ENCODE results near the gene KCNQ1. TPM values are rescaled to one million over a fixed set of nuclear protein-coding genes. Genes with fewer than 3 reads are reported as not detected.

Gene KCNQ1
- total RNA-seq, 2 experiments from 2014 or later: 10.7 to 10.8 TPM

DNA sequence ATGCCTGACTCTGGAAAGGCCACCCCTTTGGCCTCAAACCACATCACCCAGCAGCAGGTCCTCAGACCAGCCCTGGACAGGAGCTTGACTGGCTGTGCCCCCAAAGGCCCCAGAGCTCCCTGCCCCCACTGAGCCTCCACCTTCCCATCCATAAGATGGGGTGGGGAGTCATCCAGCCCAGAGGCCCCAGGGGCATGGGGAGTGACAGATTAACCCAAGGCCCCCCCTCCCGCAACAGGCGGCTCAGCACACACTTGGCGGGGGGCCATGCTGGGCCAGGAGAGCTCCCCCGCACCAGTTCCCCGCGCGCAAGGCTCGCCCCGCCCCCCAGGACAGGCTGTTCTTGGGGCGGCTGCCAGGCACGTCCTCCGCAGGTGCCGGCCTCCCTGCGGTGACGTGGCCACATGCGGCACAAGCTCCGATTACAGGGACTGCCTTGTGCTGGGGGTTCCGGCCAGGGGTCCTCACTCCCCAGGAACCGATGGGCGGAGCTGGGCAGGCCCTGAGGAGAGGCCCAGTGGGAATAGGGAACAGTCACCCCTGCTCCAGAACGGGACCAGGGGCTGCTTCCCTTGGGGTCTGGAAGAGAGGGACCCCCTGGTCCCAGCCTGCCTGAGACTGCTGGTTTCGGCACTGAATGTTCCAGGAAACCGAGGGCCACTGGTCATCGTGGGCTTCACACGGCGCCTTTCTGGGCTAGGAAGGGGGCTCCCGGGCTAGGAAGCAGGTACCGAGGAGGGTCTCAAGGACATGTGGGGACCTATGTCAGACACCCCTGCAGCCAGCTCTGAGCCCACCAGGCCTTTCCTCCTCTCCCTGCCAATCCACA lies 445.9 kb downstream of the KCNQ1 start:
- ChIA-PET CTCF (interaction anchor here (1.2 to 13.2 kb wide), 6 partner anchors 8 to 470 kb away, joined by 3 to 532 read pairs (median 16); a partner anchor contains a TSS), POLR2A (no interaction called here)
- Mint-ChIP-seq H3K27me3 (no peaks in the 10 kb centered on the region), H3K36me3 (no peaks in the 10 kb centered on the region), H3K4me1 (ENCODE audit: low read depth) (peaks cover 13% of the 10 kb centered on the region), H3K4me3 (no peak overlapping the region), H3K9me3 (no peaks in the 10 kb centered on the region), H3K27ac (no peak overlapping the region)
- intact Hi-C loops (cut with micrococcal nuclease): no loop called here
- DNase-seq: no peak

- intact Hi-C loops (cut with micrococcal nuclease): loop anchor here (1.0 to 2.0 kb wide), 3 partner anchors 39 to 463 kb away; no protein-coding TSS in a partner anchor
- CTCF ChIA-PET: interaction anchor here (0.6 to 13.2 kb wide), 28 partner anchors 8 to 588 kb away, joined by 3 to 532 read pairs (median 4); partner anchors contain the start of genes KCNQ1OT1 and PHLDA2
Measured at GRCh38 chr11:2891326-2892214, 446.8 kb downstream of the KCNQ1 start.

DNA sequence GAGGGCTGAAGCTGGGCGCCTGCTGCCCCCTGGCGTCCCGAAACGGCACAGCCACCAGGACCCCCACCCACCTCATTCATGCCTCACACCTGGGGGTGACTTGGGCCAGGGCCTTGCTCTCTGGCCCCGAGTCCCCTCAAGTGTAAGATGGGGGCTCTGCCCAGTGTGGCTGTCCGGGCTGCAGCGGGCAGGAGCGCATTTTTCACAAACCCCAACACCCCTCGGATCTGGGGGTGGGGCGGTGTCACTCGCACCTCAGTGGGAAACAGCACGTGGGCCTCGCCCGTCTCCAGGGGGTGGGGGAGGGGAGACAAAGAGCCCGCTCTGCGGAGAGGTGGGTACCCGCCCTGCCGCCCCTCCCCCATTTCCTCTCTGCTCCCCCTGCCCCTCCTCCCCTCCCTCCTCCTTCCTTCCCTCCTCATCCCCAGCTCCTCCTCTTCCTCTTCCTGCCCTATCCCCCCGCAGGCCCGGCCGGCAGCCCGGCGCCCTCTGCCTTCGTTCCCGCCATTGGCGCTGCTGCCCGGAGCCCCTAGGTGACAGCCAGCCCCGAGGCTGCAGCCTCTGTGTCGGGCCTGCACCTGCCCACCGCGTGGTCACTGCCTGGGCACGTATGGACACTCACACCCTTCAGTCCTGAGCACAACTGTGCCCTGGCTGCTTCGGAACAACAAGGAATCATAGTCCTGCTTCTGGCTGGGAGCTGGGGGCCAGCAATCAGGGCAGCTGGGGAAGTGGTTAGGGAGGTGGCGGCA lies 447.6 kb downstream of the KCNQ1 start:
- ChIA-PET CTCF (interaction anchor here (0.6 to 13.2 kb wide), 37 partner anchors 9 to 588 kb away, joined by 3 to 532 read pairs (median 4); partner anchors contain the start of genes KCNQ1OT1 and PHLDA2), POLR2A (interaction anchor here (0.6 to 1.8 kb wide), 6 partner anchors 11 to 515 kb away, joined by 3 to 9 read pairs (median 4); partner anchors contain the start of genes KCNQ1OT1 and PHLDA2)
- Mint-ChIP-seq H3K4me1 (ENCODE audit: low read depth) (peaks cover 10% of the 10 kb centered on the region), H3K36me3 (no peaks in the 10 kb centered on the region), H3K9me3 (no peaks in the 10 kb centered on the region), H3K27ac (peak overlapping the region; percentile 84), H3K4me3 (peak overlapping the region; percentile 80), H3K27me3 (no peaks in the 10 kb centered on the region)
- DNase-seq: peak; percentile 80
- intact Hi-C loops (cut with micrococcal nuclease): loop anchor here (1.0 to 2.0 kb wide), 3 partner anchors 38 to 464 kb away; no protein-coding TSS in a partner anchor

More at GRCh38 chr11:2891326-2892214, 446.8 kb downstream of the KCNQ1 start:
- no peak for DNase-seq
- POLR2A ChIA-PET: interaction anchor here (0.9 to 1.8 kb wide), 3 partner anchors 97 to 514 kb away, joined by 3 to 9 read pairs (median 5); no protein-coding TSS in a partner anchor
- no peaks in the 10 kb centered on the region for H3K36me3 Mint-ChIP-seq
- H3K4me3 Mint-ChIP-seq: peak overlapping the region; percentile 80
- H3K27me3 Mint-ChIP-seq: no peaks in the 10 kb centered on the region
- no peaks in the 10 kb centered on the region for H3K9me3 Mint-ChIP-seq
- peaks cover 12% of the 10 kb centered on the region for H3K4me1 Mint-ChIP-seq (ENCODE audit: low read depth)
- peak overlapping the region; percentile 70 for H3K27ac Mint-ChIP-seq

DNA sequence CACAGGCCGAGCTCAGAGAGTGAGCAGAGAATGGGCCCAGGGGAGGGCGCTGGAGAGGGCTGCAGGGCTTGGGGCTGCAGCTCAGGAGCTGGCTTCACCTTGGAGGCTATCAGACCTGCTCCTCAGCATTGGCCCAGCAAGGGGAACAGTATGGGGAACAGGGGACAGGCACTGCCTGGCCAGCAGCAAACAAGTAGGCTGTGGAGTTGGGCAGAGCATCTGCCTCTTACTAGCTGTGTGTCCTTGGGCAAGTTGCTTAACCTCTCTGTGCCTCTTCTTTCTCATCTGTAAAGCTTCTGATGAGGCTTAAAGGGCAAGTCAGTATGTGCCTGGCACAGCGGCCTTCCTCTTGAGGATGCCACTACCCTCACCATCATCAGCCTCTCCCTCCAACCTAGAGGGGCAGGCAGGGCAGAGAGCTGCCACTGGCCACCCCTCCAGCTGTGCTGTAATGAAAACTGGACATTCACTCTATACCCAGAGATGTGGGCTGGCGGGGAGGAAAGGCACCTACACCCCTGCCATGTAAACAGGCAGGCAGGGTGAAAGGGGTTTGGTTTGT lies 448.2 kb downstream of the KCNQ1 start:
- Mint-ChIP-seq H3K27ac (peak overlapping the region; percentile 84), H3K27me3 (no peaks in the 10 kb centered on the region), H3K9me3 (no peaks in the 10 kb centered on the region), H3K4me1 (ENCODE audit: low read depth) (peaks cover 14% of the 10 kb centered on the region), H3K36me3 (no peaks in the 10 kb centered on the region), H3K4me3 (peak overlapping the region; percentile 80)
- ChIA-PET POLR2A (interaction anchor here (0.6 to 1.8 kb wide), 5 partner anchors 11 to 359 kb away, joined by 3 to 9 read pairs (median 5); partner anchors contain the start of genes KCNQ1OT1 and PHLDA2), CTCF (interaction anchor here (0.7 to 13.2 kb wide), 27 partner anchors 10 to 589 kb away, joined by 3 to 532 read pairs (median 4); partner anchors contain the start of gene PHLDA2)
- intact Hi-C loops (cut with micrococcal nuclease): loop anchor here (1.0 to 2.0 kb wide), 3 partner anchors 38 to 464 kb away; no protein-coding TSS in a partner anchor
- DNase-seq: peak; percentile 74

DNA sequence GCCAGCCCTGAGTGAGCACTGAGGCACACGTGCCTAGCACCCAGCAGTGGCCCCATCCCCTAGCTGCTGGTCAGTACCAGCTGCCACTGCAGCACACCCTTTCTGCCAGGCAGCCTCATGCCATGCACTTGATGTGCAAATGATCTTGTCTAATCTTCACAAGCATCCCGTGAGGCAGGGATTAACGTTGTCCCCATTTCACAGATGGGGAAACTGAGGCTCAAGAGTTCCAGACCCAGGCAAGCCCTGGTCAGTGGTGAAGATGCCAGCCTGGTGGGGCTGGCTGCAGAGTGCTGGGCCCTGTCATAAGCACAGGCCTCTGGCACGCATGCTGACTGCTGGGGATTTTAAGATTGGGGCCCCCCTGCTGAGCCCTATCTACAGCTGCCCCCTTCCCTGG lies 449.1 kb downstream of the KCNQ1 start:
- no peak for DNase-seq
- Mint-ChIP-seq H3K36me3 (no peaks in the 10 kb centered on the region), H3K4me3 (no peak overlapping the region), H3K27me3 (no peaks in the 10 kb centered on the region), H3K4me1 (ENCODE audit: low read depth) (peaks cover 23% of the 10 kb centered on the region), H3K27ac (no peak overlapping the region), H3K9me3 (no peaks in the 10 kb centered on the region)
- intact Hi-C loops (cut with micrococcal nuclease): loop anchor here (2.0 kb wide), 2 partner anchors 37 to 465 kb away; no protein-coding TSS in a partner anchor
- ChIA-PET CTCF (interaction anchor here (2.2 to 13.2 kb wide), 3 partner anchors 36 to 360 kb away, joined by 14 to 532 read pairs (median 49); partner anchors contain the start of gene PHLDA2), POLR2A (interaction anchor here (1.2 kb wide), 1 partner anchor 194 kb away, joined by 3 read pairs; the partner anchor contains the start of gene KCNQ1OT1)

- Mint-ChIP-seq H3K4me1 (ENCODE audit: low read depth) (peaks cover 36% of the 10 kb centered on the region), H3K9me3 (no peaks in the 10 kb centered on the region), H3K36me3 (no peaks in the 10 kb centered on the region), H3K27me3 (no peaks in the 10 kb centered on the region), H3K27ac (no peak overlapping the region), H3K4me3 (no peak overlapping the region)
- DNase-seq: no peak
- intact Hi-C loops (cut with micrococcal nuclease): no loop called here
- ChIA-PET POLR2A (no interaction called here), CTCF (interaction anchor here (0.8 to 1.7 kb wide), 4 partner anchors 8 to 364 kb away, joined by 3 to 8 read pairs (median 6); partner anchors contain the start of gene CDKN1C)
Measured at GRCh38 chr11:2896047-2896446, 451.2 kb downstream of the KCNQ1 start.

DNA sequence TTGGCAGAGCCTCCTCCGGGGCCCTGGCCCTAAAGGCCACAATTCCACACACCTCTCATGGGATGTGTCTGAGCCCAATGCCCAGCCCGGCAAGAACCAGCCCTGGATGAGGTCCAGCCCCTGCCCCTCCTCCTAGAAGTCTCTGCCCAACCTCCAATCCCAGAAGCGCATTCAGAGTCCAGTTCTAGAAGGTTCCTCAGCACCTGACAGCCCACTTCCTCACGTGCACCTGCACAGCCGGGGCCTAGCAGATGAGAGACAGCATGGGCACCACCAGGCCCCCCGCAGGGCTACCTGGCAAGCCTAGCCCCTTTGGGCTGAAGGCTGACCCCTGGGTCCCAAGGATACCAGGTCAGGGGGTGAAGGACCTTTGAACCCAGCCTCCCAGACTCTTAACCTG lies 452.2 kb downstream of the KCNQ1 start:
- no peak overlapping the region for H3K27ac Mint-ChIP-seq
- CTCF ChIA-PET: interaction anchor here (1.7 kb wide), 1 partner anchor 9 kb away, joined by 8 read pairs; no protein-coding TSS in a partner anchor

DNA sequence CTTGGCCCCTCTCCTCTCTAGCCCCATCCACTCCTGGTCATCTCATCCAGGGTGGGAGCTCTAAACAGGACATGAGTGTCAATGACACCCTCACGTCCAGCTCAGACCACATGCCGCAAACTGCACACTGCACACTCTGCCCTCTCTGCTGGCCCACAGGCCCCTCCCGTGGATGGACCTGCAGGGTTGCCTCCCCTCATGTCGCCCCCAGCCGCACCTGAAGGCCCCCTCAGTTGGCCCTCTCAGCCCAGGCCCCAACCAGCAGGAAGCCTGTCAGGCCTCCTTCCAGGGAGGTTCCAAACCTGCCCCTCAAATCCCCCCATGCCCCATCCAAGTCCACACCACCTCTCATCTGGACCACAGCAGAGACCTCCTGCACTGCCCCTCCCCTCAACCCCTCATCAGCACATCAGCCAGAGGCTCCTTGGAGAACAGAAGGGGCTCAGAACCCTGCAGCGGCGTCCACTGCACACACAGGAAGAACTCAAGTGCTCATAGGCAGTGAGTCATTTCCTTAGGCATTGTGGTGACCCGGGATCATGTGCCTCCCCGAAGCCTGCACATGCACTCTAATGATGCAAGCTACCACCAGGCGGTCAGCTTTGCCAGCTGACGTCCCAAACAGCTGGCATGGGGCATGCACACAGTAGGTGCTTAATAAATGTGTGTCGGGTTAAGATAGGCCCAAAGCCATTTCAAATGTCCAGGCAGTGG lies 453.7 kb downstream of the KCNQ1 start:
- CTCF ChIA-PET: interaction anchor here (0.6 to 1.8 kb wide), 7 partner anchors 9 to 593 kb away, joined by 3 to 10 read pairs (median 3); no protein-coding TSS in a partner anchor
- POLR2A ChIA-PET: interaction anchor here (1.1 kb wide), 1 partner anchor 31 kb away, joined by 9 read pairs; the partner anchor contains the start of gene PHLDA2
- intact Hi-C loops (cut with micrococcal nuclease): no loop called here

More for the DNA sequence above, 452.2 kb downstream of the KCNQ1 start:
- no peaks in the 10 kb centered on the region for H3K36me3 Mint-ChIP-seq
- no peaks in the 10 kb centered on the region for H3K9me3 Mint-ChIP-seq
- no peaks in the 10 kb centered on the region for H3K27me3 Mint-ChIP-seq
- POLR2A ChIA-PET: no interaction called here
- DNase-seq: no peak
- intact Hi-C loops (cut with micrococcal nuclease): no loop called here
- no peak overlapping the region for H3K4me3 Mint-ChIP-seq
- peaks cover 28% of the 10 kb centered on the region for H3K4me1 Mint-ChIP-seq (ENCODE audit: low read depth)

More for the DNA sequence above, 453.7 kb downstream of the KCNQ1 start:
- Mint-ChIP-seq H3K27me3 (no peaks in the 10 kb centered on the region), H3K4me1 (ENCODE audit: low read depth) (peaks cover 28% of the 10 kb centered on the region), H3K9me3 (no peaks in the 10 kb centered on the region), H3K27ac (peak overlapping the region; percentile 79), H3K36me3 (no peaks in the 10 kb centered on the region), H3K4me3 (peak overlapping the region; percentile 54)
- peak; percentile 80 for DNase-seq

All from activated CD4-positive, alpha-beta memory T cell treated with anti-CD3 and anti-CD28 coated beads for 36 hours (primary cell).